GM23338 (cell line): Measurements from ENCODE around the gene TFDP1. TPM values are rescaled to one million over a fixed set of nuclear protein-coding genes. Genes with fewer than 3 reads are reported as not detected.

Experiments
- ATAC-seq: fragments of 200-7000 bp; cut with Tn5 transposase; 3 replicates; pipeline ENCODE4 v1.9.1; 2020
- DNase-seq: peaks from one replicate; pipeline ENCODE4 v3.0.0-alpha.2; 2015; ENCODE audit warnings: low spot score
- H2AFZ ChIP-seq: fragments of 200-600 bp; sonication (generic); 2 replicates; pipeline ENCODE4 v1.8.0; 2016; ENCODE audit warnings: antibody characterized with exemption, mild to moderate bottlenecking, moderate library complexity
- H3F3A ChIP-seq: fragments of 200-600 bp; sonication (generic); replicated peaks from 2 replicates; pipeline ENCODE4 v1.8.0; 2017; ENCODE audit warnings: antibody characterized with exemption, mixed run types, low read depth
- H3K27ac ChIP-seq: fragments of 200-600 bp; sonication (generic); 2 replicates; pipeline ENCODE4 v1.6.1; 2016; ENCODE audit warnings: low read depth
- H3K27me3 ChIP-seq: fragments of 200-600 bp; sonication (generic); 2 replicates; pipeline ENCODE4 v1.8.0; 2016; ENCODE audit warnings: mild to moderate bottlenecking, mixed run types, moderate library complexity; ENCODE audit not compliant: insufficient read depth
- H3K36me3 ChIP-seq: fragments of 200-600 bp; sonication (generic); 2 replicates; pipeline ENCODE4 v1.8.0; 2016; ENCODE audit warnings: mild to moderate bottlenecking; ENCODE audit not compliant: insufficient read depth
- H3K4me1 ChIP-seq: fragments of 200-600 bp; sonication (generic); 2 replicates; pipeline ENCODE4 v1.8.0; 2016; ENCODE audit warnings: mild to moderate bottlenecking, moderate library complexity; ENCODE audit not compliant: insufficient read depth
- H3K4me2 ChIP-seq: fragments of 200-600 bp; sonication (generic); 2 replicates; pipeline ENCODE4 v1.7.1; 2017; ENCODE audit warnings: mixed run types
- H3K4me3 ChIP-seq: fragments of 200-600 bp; sonication (generic); 2 replicates; pipeline ENCODE4 v1.6.1; 2016; ENCODE audit warnings: mixed run types
- H3K79me2 ChIP-seq: fragments of 200-600 bp; sonication (generic); replicated peaks from 2 replicates; pipeline ENCODE4 v1.8.0; 2017; ENCODE audit warnings: mild to moderate bottlenecking; ENCODE audit not compliant: insufficient read depth
- H3K9me2 ChIP-seq: fragments of 200-600 bp; sonication (generic); 2 replicates; pipeline ENCODE4 v1.8.0; 2017; ENCODE audit not compliant: insufficient read depth
- H4K20me1 ChIP-seq: fragments of 200-600 bp; sonication (generic); replicated peaks from 2 replicates; pipeline ENCODE4 v1.8.0; 2017; ENCODE audit warnings: mild to moderate bottlenecking; ENCODE audit not compliant: insufficient read depth
- H3K27ac Mint-ChIP-seq: 2 replicates; pipeline ENCODE4 v1.8.0; 2020; ENCODE audit warnings: inconsistent platforms, mild to moderate bottlenecking, moderate library complexity, mixed read lengths
- H3K27me3 Mint-ChIP-seq: 3 replicates; pipeline ENCODE4 v1.8.0; 2022; ENCODE audit warnings: low read depth, mild to moderate bottlenecking, moderate library complexity, mixed read lengths, inconsistent platforms; ENCODE audit not compliant: insufficient read depth, poor library complexity
- H3K36me3 Mint-ChIP-seq: 3 replicates; pipeline ENCODE4 v1.8.0; 2021; ENCODE audit warnings: low read depth, mild to moderate bottlenecking, inconsistent platforms, moderate library complexity, mixed read lengths
- H3K4me1 Mint-ChIP-seq: 3 replicates; pipeline ENCODE4 v1.8.0; 2020; ENCODE audit warnings: mild to moderate bottlenecking, inconsistent platforms, mixed read lengths
- H3K4me3 Mint-ChIP-seq: 3 replicates; pipeline ENCODE4 v1.8.0; 2021; ENCODE audit warnings: moderate library complexity, mild to moderate bottlenecking, inconsistent platforms, mixed read lengths
- H3K9me3 Mint-ChIP-seq: 3 replicates; pipeline ENCODE4 v1.8.0; 2020; ENCODE audit warnings: moderate library complexity, mild to moderate bottlenecking, inconsistent platforms, mixed read lengths
- CREB1 ChIP-seq: fragments of 250-450 bp; sonication (Bioruptor Pico); IDR thresholded peaks from 2 replicates; pipeline ENCODE4 v1.5.0; 2020; ENCODE audit warnings: low read depth, mild to moderate bottlenecking, moderate library complexity
- CTCF ChIP-seq, 2 experiments: fragments of 200-600 bp in 1 of 2; sonication (generic) in 1 of 2; conservative IDR thresholded peaks; 2 replicates each; pipeline versions ENCODE4 v1.5.1 to v1.6.1; 2016 to 2017; ENCODE audit warnings: antibody characterized with exemption in 2 of 2, low read depth in 2 of 2, mild to moderate bottlenecking in 2 of 2, moderate library complexity in 1 of 2
- EZH2 ChIP-seq: fragments of 200-600 bp; sonication (generic); IDR thresholded peaks from one replicate; pipeline ENCODE4 v1.8.0; 2017; ENCODE audit warnings: antibody characterized with exemption, mild to moderate bottlenecking, low read depth; ENCODE audit not compliant: unreplicated experiment
- EZH2phosphoT487 ChIP-seq: fragments of 200-600 bp; sonication (generic); IDR thresholded peaks from one replicate; pipeline ENCODE4 v1.8.1; 2018; ENCODE audit warnings: antibody characterized with exemption; ENCODE audit not compliant: unreplicated experiment
- JUNB ChIP-seq: IDR thresholded peaks from one replicate; pipeline ENCODE4 v1.6.1; 2016; ENCODE audit warnings: antibody characterized with exemption; ENCODE audit not compliant: unreplicated experiment
- NANOG ChIP-seq: IDR thresholded peaks from 2 replicates; pipeline ENCODE4 v1.6.1; 2016; ENCODE audit warnings: antibody characterized with exemption, borderline replicate concordance
- POLR2AphosphoS5 ChIP-seq: IDR thresholded peaks from 2 replicates; pipeline ENCODE4 v1.6.1; 2016; ENCODE audit warnings: antibody characterized with exemption, low read depth
- ZNF114 ChIP-seq: fragments of 250-450 bp; sonication (Bioruptor Pico); IDR thresholded peaks from 2 replicates; pipeline ENCODE4 v1.5.0; 2020; ENCODE audit warnings: mild to moderate bottlenecking, moderate library complexity
- ZNF331 ChIP-seq: fragments of 250-450 bp; sonication (Bioruptor Pico); IDR thresholded peaks from 2 replicates; pipeline ENCODE4 v1.5.0; 2020; ENCODE audit warnings: low read depth, mild to moderate bottlenecking, moderate library complexity
- polyA plus RNA-seq: library from polyadenylated mRNA; unstranded; fragments of >200 nt; fragmentation: Nextera tagmentation; extraction: Ambion mirVana; gene quantifications from 2 replicates; pipeline ENCODE4 v1.2.1, GENCODE V29; 2016
- total RNA-seq: library from RNA; depleted of rRNA; stranded (reverse); fragments of >200 nt; shearing (Covaris generic); gene quantifications from 2 replicates; pipeline ENCODE4 v1.2.3, GENCODE V29; 2014
- TF ChIP-seq, protein P1 (sequence below): IDR thresholded peaks from 2 replicates; pipeline ENCODE4 v1.6.1; 2016; ENCODE audit warnings: antibody characterized with exemption
- TF ChIP-seq, protein P2 (sequence below): fragments of 250-450 bp; sonication (Bioruptor Pico); IDR thresholded peaks from 2 replicates; pipeline ENCODE4 v1.5.0; 2020; ENCODE audit warnings: mild to moderate bottlenecking, moderate library complexity

Gene TFDP1
- total and polyA plus RNA-seq, 2 experiments from 2014 or later: 42.9 to 80.0 TPM

GRCh38 chr13:113658836-113659235 lies 74.3 kb downstream of the TFDP1 start:
- H3K9me3 Mint-ChIP-seq: no peaks in the 10 kb centered on the region; the same call in 2 of the 3 replicates
- H3K27ac Mint-ChIP-seq: no peak overlapping the region
- Histone ChIP-seq H3K79me2 (no peaks in the 10 kb centered on the region), H3K27ac (no peak overlapping the region), H4K20me1 (no peaks in the 10 kb centered on the region), H2AFZ (no peak overlapping the region), H3K36me3 (no peaks in the 10 kb centered on the region), H3K4me1 (no peaks in the 10 kb centered on the region), H3K4me3 (no peak overlapping the region), H3K9me2 (no peaks in the 10 kb centered on the region), H3K27me3 (no peaks in the 10 kb centered on the region), H3F3A (no peaks in the 10 kb centered on the region), H3K4me2 (no peak overlapping the region)
- TF ChIP-seq ZNF331 (CRISPR knock-in tag): no peak
- TF ChIP-seq CREB1: no peak
- TF ChIP-seq, protein P1, sequence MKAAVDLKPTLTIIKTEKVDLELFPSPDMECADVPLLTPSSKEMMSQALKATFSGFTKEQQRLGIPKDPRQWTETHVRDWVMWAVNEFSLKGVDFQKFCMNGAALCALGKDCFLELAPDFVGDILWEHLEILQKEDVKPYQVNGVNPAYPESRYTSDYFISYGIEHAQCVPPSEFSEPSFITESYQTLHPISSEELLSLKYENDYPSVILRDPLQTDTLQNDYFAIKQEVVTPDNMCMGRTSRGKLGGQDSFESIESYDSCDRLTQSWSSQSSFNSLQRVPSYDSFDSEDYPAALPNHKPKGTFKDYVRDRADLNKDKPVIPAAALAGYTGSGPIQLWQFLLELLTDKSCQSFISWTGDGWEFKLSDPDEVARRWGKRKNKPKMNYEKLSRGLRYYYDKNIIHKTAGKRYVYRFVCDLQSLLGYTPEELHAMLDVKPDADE: no peak
- TF ChIP-seq POLR2AphosphoS5: no peak
- no peak for TF ChIP-seq CTCF (conservative IDR thresholded peaks at IDR 0.05; ENCODE audit: low read depth in 2 of 2)
- TF ChIP-seq NANOG: no peak
- no peak for TF ChIP-seq JUNB
- no peaks in the 10 kb centered on the region for H3K27me3 Mint-ChIP-seq
- H3K4me3 Mint-ChIP-seq: no peak overlapping the region
- H3K4me1 Mint-ChIP-seq: peaks cover 4% of the 10 kb centered on the region
- no peak for DNase-seq
- no peaks in the 10 kb centered on the region for H3K36me3 Mint-ChIP-seq
- ATAC-seq: no peak

- no peaks in the 10 kb centered on the region; the same call in 2 of the 3 replicates for H3K9me3 Mint-ChIP-seq
- no peaks in the 10 kb centered on the region for H3F3A ChIP-seq
- H3K9me2 ChIP-seq: no peaks in the 10 kb centered on the region
- ATAC-seq (no peak), DNase-seq (no peak)
- H3K36me3 Mint-ChIP-seq: no peaks in the 10 kb centered on the region
- H2AFZ ChIP-seq: no peak overlapping the region
- H4K20me1 ChIP-seq: no peaks in the 10 kb centered on the region
- H3K4me3 ChIP-seq: no peak overlapping the region
- H3K36me3 ChIP-seq: no peaks in the 10 kb centered on the region
- H3K4me2 ChIP-seq: no peak overlapping the region
- H3K27me3 Mint-ChIP-seq: peaks cover 4% of the 10 kb centered on the region
- H3K4me3 Mint-ChIP-seq: no peak overlapping the region
- H3K27me3 ChIP-seq: no peaks in the 10 kb centered on the region
- H3K4me1 Mint-ChIP-seq: no peaks in the 10 kb centered on the region
- no peak overlapping the region for H3K27ac Mint-ChIP-seq
- H3K27ac ChIP-seq: no peak overlapping the region
- no peaks in the 10 kb centered on the region for H3K4me1 ChIP-seq
- H3K79me2 ChIP-seq: no peaks in the 10 kb centered on the region
- TF ChIP-seq ZNF331 (CRISPR knock-in tag) (no peak), EZH2phosphoT487 (no peak), ZNF114 (CRISPR knock-in tag) (no peak), EZH2 (no peak), POLR2AphosphoS5 (no peak)
- TF ChIP-seq, protein P2, sequence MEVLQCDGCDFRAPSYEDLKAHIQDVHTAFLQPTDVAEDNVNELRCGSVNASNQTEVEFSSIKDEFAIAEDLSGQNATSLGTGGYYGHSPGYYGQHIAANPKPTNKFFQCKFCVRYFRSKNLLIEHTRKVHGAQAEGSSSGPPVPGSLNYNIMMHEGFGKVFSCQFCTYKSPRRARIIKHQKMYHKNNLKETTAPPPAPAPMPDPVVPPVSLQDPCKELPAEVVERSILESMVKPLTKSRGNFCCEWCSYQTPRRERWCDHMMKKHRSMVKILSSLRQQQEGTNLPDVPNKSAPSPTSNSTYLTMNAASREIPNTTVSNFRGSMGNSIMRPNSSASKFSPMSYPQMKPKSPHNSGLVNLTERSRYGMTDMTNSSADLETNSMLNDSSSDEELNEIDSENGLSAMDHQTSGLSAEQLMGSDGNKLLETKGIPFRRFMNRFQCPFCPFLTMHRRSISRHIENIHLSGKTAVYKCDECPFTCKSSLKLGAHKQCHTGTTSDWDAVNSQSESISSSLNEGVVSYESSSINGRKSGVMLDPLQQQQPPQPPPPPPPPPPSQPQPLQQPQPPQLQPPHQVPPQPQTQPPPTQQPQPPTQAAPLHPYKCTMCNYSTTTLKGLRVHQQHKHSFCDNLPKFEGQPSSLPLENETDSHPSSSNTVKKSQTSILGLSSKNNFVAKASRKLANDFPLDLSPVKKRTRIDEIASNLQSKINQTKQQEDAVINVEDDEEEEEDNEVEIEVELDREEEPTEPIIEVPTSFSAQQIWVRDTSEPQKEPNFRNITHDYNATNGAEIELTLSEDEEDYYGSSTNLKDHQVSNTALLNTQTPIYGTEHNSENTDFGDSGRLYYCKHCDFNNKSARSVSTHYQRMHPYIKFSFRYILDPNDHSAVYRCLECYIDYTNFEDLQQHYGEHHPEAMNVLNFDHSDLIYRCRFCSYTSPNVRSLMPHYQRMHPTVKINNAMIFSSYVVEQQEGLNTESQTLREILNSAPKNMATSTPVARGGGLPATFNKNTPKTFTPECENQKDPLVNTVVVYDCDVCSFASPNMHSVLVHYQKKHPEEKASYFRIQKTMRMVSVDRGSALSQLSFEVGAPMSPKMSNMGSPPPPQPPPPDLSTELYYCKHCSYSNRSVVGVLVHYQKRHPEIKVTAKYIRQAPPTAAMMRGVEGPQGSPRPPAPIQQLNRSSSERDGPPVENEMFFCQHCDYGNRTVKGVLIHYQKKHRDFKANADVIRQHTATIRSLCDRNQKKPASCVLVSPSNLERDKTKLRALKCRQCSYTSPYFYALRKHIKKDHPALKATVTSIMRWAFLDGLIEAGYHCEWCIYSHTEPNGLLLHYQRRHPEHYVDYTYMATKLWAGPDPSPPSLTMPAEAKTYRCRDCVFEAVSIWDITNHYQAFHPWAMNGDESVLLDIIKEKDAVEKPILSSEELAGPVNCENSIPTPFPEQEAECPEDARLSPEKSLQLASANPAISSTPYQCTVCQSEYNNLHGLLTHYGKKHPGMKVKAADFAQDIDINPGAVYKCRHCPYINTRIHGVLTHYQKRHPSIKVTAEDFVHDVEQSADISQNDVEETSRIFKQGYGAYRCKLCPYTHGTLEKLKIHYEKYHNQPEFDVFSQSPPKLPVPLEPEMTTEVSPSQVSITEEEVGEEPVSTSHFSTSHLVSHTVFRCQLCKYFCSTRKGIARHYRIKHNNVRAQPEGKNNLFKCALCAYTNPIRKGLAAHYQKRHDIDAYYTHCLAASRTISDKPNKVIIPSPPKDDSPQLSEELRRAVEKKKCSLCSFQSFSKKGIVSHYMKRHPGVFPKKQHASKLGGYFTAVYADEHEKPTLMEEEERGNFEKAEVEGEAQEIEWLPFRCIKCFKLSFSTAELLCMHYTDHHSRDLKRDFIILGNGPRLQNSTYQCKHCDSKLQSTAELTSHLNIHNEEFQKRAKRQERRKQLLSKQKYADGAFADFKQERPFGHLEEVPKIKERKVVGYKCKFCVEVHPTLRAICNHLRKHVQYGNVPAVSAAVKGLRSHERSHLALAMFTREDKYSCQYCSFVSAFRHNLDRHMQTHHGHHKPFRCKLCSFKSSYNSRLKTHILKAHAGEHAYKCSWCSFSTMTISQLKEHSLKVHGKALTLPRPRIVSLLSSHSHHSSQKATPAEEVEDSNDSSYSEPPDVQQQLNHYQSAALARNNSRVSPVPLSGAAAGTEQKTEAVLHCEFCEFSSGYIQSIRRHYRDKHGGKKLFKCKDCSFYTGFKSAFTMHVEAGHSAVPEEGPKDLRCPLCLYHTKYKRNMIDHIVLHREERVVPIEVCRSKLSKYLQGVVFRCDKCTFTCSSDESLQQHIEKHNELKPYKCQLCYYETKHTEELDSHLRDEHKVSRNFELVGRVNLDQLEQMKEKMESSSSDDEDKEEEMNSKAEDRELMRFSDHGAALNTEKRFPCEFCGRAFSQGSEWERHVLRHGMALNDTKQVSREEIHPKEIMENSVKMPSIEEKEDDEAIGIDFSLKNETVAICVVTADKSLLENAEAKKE (CRISPR knock-in tag): no peak
These were observed 74.8 kb downstream of the TFDP1 start for GRCh38 chr13:113659337-113659736.
